ENCODE results near the gene OGFR.
A peak's percentile ranks its signal among the peaks of the same experiment; 100 is the strongest.

Gene OGFR

GRCh38 chr20:62801284-62802010 is 3.2 kb upstream of the OGFR start:
- no peak for DNase-seq

GRCh38 chr20:62802026-62802712 is 2.5 kb upstream of the OGFR start:
- peak in 1 of 14 donors; percentile 68 for DNase-seq

GRCh38 chr20:62804021-62804626 is 511 bp upstream of the OGFR start:
- DNase-seq, result peak in 1 of 14 donors; percentile 18

- DNase-seq, result no peak
These were observed 598 bp downstream of the OGFR start for GRCh38 chr20:62805155-62805710.

GRCh38 chr20:62805711-62806382 is 1.2 kb downstream of the OGFR start:
- DNase-seq, result peak in 4 of 14 donors; percentile 21 to 50 (median 35)

- no peak for DNase-seq
These were observed 1.9 kb downstream of the OGFR start for GRCh38 chr20:62806383-62807050.

GRCh38 chr20:62807444-62808210 is 3.0 kb downstream of the OGFR start:
- no peak for DNase-seq

GRCh38 chr20:62808211-62808865 is 3.7 kb downstream of the OGFR start:
- DNase-seq, result peak in 11 of 14 donors; percentile 12 to 67 (median 31)

GRCh38 chr20:62809530-62810428 is 5.1 kb downstream of the OGFR start:
- DNase-seq, result no peak

GRCh38 chr20:62811320-62811719 is 6.7 kb downstream of the OGFR start:
- no peak for DNase-seq

GRCh38 chr20:62811720-62812119 is 7.1 kb downstream of the OGFR start:
- DNase-seq, result no peak

GRCh38 chr20:62812181-62812906 is 7.7 kb downstream of the OGFR start:
- no peak for DNase-seq

- DNase-seq, result no peak
These were observed 8.2 kb downstream of the OGFR start for GRCh38 chr20:62812907-62813200.

- no peak for DNase-seq
These were observed 9.0 kb downstream of the OGFR start for GRCh38 chr20:62813588-62813987.

- no peak for DNase-seq
These were observed 9.5 kb downstream of the OGFR start for GRCh38 chr20:62814060-62814708.

GRCh38 chr20:62814709-62815065 is 10.1 kb downstream of the OGFR start:
- no peak for DNase-seq

GRCh38 chr20:62815066-62815991 is 10.7 kb downstream of the OGFR start:
- no peak for DNase-seq

All from C1 segment of cervical spinal cord (tissue), 14 donors.